Measurements from ENCODE around the gene SKI. TPM values are rescaled to one million over a fixed set of nuclear protein-coding genes. Genes with fewer than 3 reads are reported as not detected.

The SKI gene
- total and polyA plus RNA-seq, 2 of the 4 experiments (the other 2 are of a cell fraction): 2.3 to 20.1 TPM

- TF ChIP-seq CTCF (conservative IDR thresholded peaks at IDR 0.05; ENCODE audit: low read depth, low read length): peak; percentile 93
Measured at GRCh38 chr1:2194898-2195673, 33.0 kb upstream of the SKI start (continued).

- Histone ChIP-seq H3K79me1 (ENCODE audit: low read depth in 1 of 2, low read length in 2 of 2) (peaks cover 4 to 47% of the 10 kb centered on the region in 2 experiments; a peak in 3 of 4 replicates), H3K9me1 (ENCODE audit: insufficient read depth, low read length) (0 out of 2 replicates have a peak, but pooled peaks cover 2% of the 10 kb centered on the region), H3K9ac (ENCODE audit: low read depth, low read length) (no peak overlapping the region), H3K14ac (replicated peaks; ENCODE audit: low read depth, low read length) (no peak overlapping the region), H2AFZ (replicated peaks; ENCODE audit: low read length, poor library complexity) (peak overlapping the region; percentile 97), H2BK5ac (ENCODE audit: low read depth, low read length, poor library complexity, severe bottlenecking) (peak overlapping the region; percentile 1), H4K20me1 (ENCODE audit: insufficient read depth, low read length) (no peaks in the 10 kb centered on the region), H2BK20ac (ENCODE audit: low read depth, low read length) (no peak overlapping the region), H3K4me3 (ENCODE audit: insufficient read depth, low read depth, low read length) (no peak overlapping the region), H3K4me1 (ENCODE audit: control insufficient read depth, insufficient read depth, low read length) (peaks cover 28% of the 10 kb centered on the region), H3K56ac (ENCODE audit: extremely low read depth, insufficient read depth, low read length) (no peak overlapping the region), H4K5ac (ENCODE audit: low read depth, low read length) (no peak overlapping the region; the same call in 1 of the 2 replicates), H2AK5ac (ENCODE audit: low read depth, low read length) (0 out of 2 replicates have a peak overlapping the region, but pooled peaks have one; percentile 69), H4K91ac (ENCODE audit: insufficient read depth, low read depth, low read length) (no peak overlapping the region; the same call in 1 of the 2 replicates), H3K4ac (ENCODE audit: low read depth, low read length) (peak overlapping the region; percentile 98; the same call in 1 of the 2 replicates), H3K23ac (ENCODE audit: low read depth, low read length) (no peak overlapping the region), H3K36me3 (ENCODE audit: control insufficient read depth, insufficient read depth, low read length) (no peaks in the 10 kb centered on the region; the same call in 1 of the 2 replicates), H3K18ac (ENCODE audit: low read depth, low read length) (no peak overlapping the region), H2BK15ac (ENCODE audit: low read depth, low read length) (no peak overlapping the region), H3K27me3 (ENCODE audit: control insufficient read depth, insufficient read depth, low read length) (no peaks in the 10 kb centered on the region), H2BK120ac (ENCODE audit: low read depth, low read length) (no peak overlapping the region), H4K8ac (ENCODE audit: low read depth in 2 of 2, low read length in 2 of 2) (peak overlapping the region; percentile 22 to 37; a peak in 1 of 4 replicates), H3K4me2 (ENCODE audit: low read depth, low read length) (no peak overlapping the region), H3K27ac (ENCODE audit: insufficient read depth, low read length) (peak overlapping the region; percentile 95), H2AK9ac (replicated peaks; ENCODE audit: low read depth, low read length, poor library complexity) (peak overlapping the region; percentile 80), H3K9me3 (ENCODE audit: control insufficient read depth, insufficient read depth, low read length) (no peaks in the 10 kb centered on the region)
- in situ Hi-C loops (cut with MboI; ENCODE audit: low sequenced_read_pairs): loop anchor here (5.0 to 25.0 kb wide), 2 partner anchors 37 to 342 kb away; partner anchors contain the start of genes HES5 and PANK4
- no peak for ATAC-seq (ENCODE audit: low read depth)
- WGBS, 2 experiments (ENCODE audit: extremely low coverage in 2 of 2, insufficient read length in 1 of 2): 100% methylated on average over 1 of the region's 11 CpGs; no CpG with 5 or more reads in 1 of the 2 experiments
- CTCF ChIA-PET: interaction anchor here (2.4 kb wide), 1 partner anchor 186 kb away, joined by 51 read pairs; no protein-coding TSS in a partner anchor
- no peak for DNase-seq
- dilution Hi-C loops (cut with HindIII; ENCODE audit: low sequenced_read_pairs, unreplicated experiment): no loop called here
- no TSS peak for BruUV-seq (replicated peaks)
- intact Hi-C loops (cut with micrococcal nuclease): loop anchor here (1.0 to 5.0 kb wide), 2 partner anchors 117 to 186 kb away; no protein-coding TSS in a partner anchor
- POLR2A ChIA-PET (ENCODE audit: unreplicated experiment): no interaction called here
- TF ChIP-seq FOS (IDR thresholded peaks at IDR 0.05; ENCODE audit: low read depth, low read length): no peak
- TF ChIP-seq ELK1 (IDR thresholded peaks at IDR 0.05; ENCODE audit: borderline replicate concordance, low read depth, low read length): no peak
- no peak for TF ChIP-seq MAFK (IDR thresholded peaks at IDR 0.05; ENCODE audit: low read depth, low read length)
- no peak for TF ChIP-seq CEBPB (IDR thresholded peaks at IDR 0.05; ENCODE audit: low read depth, low read length)
- TF ChIP-seq CHD1 (IDR thresholded peaks at IDR 0.05; ENCODE audit: low read depth, low read length): no peak
- no peak for TF ChIP-seq USF2 (IDR thresholded peaks at IDR 0.05; ENCODE audit: low read depth, low read length)
- TF ChIP-seq NFE2L2 (IDR thresholded peaks at IDR 0.05; ENCODE audit: low read depth, low read length): no peak
- TF ChIP-seq RFX5 (IDR thresholded peaks at IDR 0.05; ENCODE audit: low read depth, low read length): no peak
- no peak for TF ChIP-seq POLR2A (IDR thresholded peaks at IDR 0.05; ENCODE audit: low read depth, low read length)
- no peak for TF ChIP-seq RAD21 (IDR thresholded peaks at IDR 0.05; ENCODE audit: low read length)
- no peak for TF ChIP-seq BHLHE40 (IDR thresholded peaks at IDR 0.05; ENCODE audit: low read depth, low read length)
Measured at GRCh38 chr1:2195785-2196184, 32.3 kb upstream of the SKI start.
